SK-N-SH (cell line): Measurements from ENCODE around the gene SRSF1.

Experiments
- EP300 ChIP-seq, 2 experiments: IDR thresholded peaks; 2 replicates each; pipeline versions ENCODE4 v1.4.0 to v1.6.1; 2012; ENCODE audit warnings: borderline replicate concordance in 1 of 2, low read depth in 1 of 2, low read length in 1 of 2
- EZH2phosphoT487 ChIP-seq: fragments of 200-600 bp; sonication (generic); IDR thresholded peaks from 2 replicates; pipeline ENCODE4 v1.6.1; 2017; ENCODE audit warnings: low read depth, mixed run types, mild to moderate bottlenecking, antibody characterized with exemption, moderate library complexity, borderline replicate concordance
- JUND ChIP-seq: IDR thresholded peaks from 2 replicates; pipeline ENCODE4 v1.4.0; 2012
- MXI1 ChIP-seq: IDR thresholded peaks from 2 replicates; pipeline ENCODE4 v1.6.1; 2012; ENCODE audit warnings: mild to moderate bottlenecking, low read depth, low read length, improper control_type of control experiment
- TAF1 ChIP-seq: IDR thresholded peaks from 2 replicates; pipeline ENCODE4 v1.6.1; 2012; ENCODE audit warnings: low read depth, mild to moderate bottlenecking, low read length, moderate library complexity, borderline replicate concordance
- TF ChIP-seq, protein P1 (sequence below): fragments of 200-600 bp; sonication (generic); IDR thresholded peaks from 2 replicates; pipeline ENCODE4 v1.6.1; 2017; ENCODE audit warnings: antibody characterized with exemption, mild to moderate bottlenecking, moderate library complexity

DNA sequence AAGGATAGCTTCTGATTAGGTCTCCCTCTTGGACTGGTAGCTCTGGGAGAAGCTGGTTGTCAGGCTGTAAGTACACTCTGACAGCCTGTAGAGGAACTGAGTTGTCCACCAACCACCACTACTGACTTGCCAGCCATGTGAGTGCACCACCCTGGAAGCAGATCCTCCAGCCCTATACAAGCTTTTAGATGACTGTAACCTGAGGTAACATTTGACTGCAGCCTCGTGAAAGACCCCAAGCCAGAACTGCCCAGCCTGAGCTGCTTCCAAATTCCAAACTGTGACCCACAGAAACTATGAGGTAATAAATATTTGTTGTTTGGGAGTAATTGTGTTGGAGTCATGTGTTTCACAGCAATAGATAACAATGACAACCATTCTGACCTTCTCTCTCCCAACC, 45.4 kb upstream of the SRSF1 start:
- TF ChIP-seq, protein P1, sequence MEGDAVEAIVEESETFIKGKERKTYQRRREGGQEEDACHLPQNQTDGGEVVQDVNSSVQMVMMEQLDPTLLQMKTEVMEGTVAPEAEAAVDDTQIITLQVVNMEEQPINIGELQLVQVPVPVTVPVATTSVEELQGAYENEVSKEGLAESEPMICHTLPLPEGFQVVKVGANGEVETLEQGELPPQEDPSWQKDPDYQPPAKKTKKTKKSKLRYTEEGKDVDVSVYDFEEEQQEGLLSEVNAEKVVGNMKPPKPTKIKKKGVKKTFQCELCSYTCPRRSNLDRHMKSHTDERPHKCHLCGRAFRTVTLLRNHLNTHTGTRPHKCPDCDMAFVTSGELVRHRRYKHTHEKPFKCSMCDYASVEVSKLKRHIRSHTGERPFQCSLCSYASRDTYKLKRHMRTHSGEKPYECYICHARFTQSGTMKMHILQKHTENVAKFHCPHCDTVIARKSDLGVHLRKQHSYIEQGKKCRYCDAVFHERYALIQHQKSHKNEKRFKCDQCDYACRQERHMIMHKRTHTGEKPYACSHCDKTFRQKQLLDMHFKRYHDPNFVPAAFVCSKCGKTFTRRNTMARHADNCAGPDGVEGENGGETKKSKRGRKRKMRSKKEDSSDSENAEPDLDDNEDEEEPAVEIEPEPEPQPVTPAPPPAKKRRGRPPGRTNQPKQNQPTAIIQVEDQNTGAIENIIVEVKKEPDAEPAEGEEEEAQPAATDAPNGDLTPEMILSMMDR: no peak
- no peak for TF ChIP-seq EP300 (IDR thresholded peaks at IDR 0.05; ENCODE audit: borderline replicate concordance in 1 of 2, low read depth in 1 of 2, low read length in 1 of 2)
- no peak for TF ChIP-seq MXI1
- no peak for TF ChIP-seq TAF1
- TF ChIP-seq JUND: no peak
- no peak for TF ChIP-seq EZH2phosphoT487
